PC-3 (cell line): ENCODE measurements around the gene PTPN1.

Source experiments
- CTCF ChIP-seq: fragments of 300-600 bp; sonication (generic); conservative IDR thresholded peaks from 2 replicates; pipeline ENCODE4 v1.5.1; 2017; ENCODE audit warnings: antibody characterized with exemption, low read depth, mild to moderate bottlenecking, low read length
- EZH2 ChIP-seq: fragments of 300-600 bp; sonication (generic); IDR thresholded peaks from one replicate; pipeline ENCODE4 v1.6.1; 2017; ENCODE audit warnings: antibody characterized with exemption, mild to moderate bottlenecking, low read length; ENCODE audit not compliant: unreplicated experiment
- EZH2phosphoT487 ChIP-seq: fragments of 300-600 bp; sonication (generic); IDR thresholded peaks from 2 replicates; pipeline ENCODE4 v1.6.1; 2018; ENCODE audit warnings: mild to moderate bottlenecking, antibody characterized with exemption, low read length, borderline replicate concordance

- TF ChIP-seq EZH2phosphoT487, result no peak
- TF ChIP-seq CTCF, result no peak
- no peak for TF ChIP-seq EZH2
Measured at GRCh38 chr20:50571466-50571865, 61.3 kb downstream of the PTPN1 start.
